Uterus (tissue), 4 donors: Measurements from ENCODE around the gene CHST15. TPM values are rescaled to one million over a fixed set of nuclear protein-coding genes. Genes with fewer than 3 reads are reported as not detected.
A peak's percentile ranks its signal among the peaks of the same experiment; 100 is the strongest.

ENCODE experiments used
- DNase-seq, 2 donors: peaks; one replicate each; pipeline ENCODE4 v3.0.0-alpha.2; 2019 to 2020
- H3K27ac ChIP-seq, 2 donors: fragments of 200-600 bp; sonication (generic); 1 replicate in 1 of 2; 2 replicates in 1 of 2; pipeline ENCODE4 v1.5.1; 2016 to 2018
- H3K27me3 ChIP-seq, 2 donors: fragments of 200-600 bp; sonication (generic); one replicate each; pipeline ENCODE4 v1.5.1; 2018 to 2019; ENCODE audit warnings: control low read depth in 1 of 2
- H3K36me3 ChIP-seq, 2 donors: fragments of 200-600 bp; sonication (generic); one replicate each; pipeline ENCODE4 v1.5.1; 2019; ENCODE audit warnings: control low read depth in 1 of 2
- H3K4me1 ChIP-seq, 2 donors: fragments of 200-600 bp; sonication (generic); one replicate each; pipeline ENCODE4 v1.5.1; 2018 to 2019; ENCODE audit warnings: control low read depth in 1 of 2
- H3K4me3 ChIP-seq, 2 donors: fragments of 200-600 bp; sonication (generic); 1 replicate in 1 of 2; 2 replicates in 1 of 2; pipeline ENCODE4 v1.5.1; 2018 to 2019; ENCODE audit warnings: mild to moderate bottlenecking in 1 of 2
- H3K9me3 ChIP-seq, 2 donors: fragments of 200-600 bp; sonication (generic); one replicate each; pipeline ENCODE4 v1.5.1; 2019; ENCODE audit warnings: control low read depth in 1 of 2
- CTCF ChIP-seq, 4 experiments: fragments of 200-600 bp in 2 of 4; fragments of 450-650 bp in 2 of 4; sonication (generic) in 2 of 4; IDR thresholded peaks; one replicate each; pipeline ENCODE4 v1.5.1; 2016 to 2019; ENCODE audit warnings: antibody characterized with exemption in 4 of 4, mild to moderate bottlenecking in 2 of 4, moderate library complexity in 1 of 4
- POLR2A ChIP-seq, 2 donors: fragments of 450-650 bp; IDR thresholded peaks; one replicate each; pipeline ENCODE4 v1.6.1; 2016; ENCODE audit warnings: antibody characterized with exemption in 2 of 2, mild to moderate bottlenecking in 1 of 2, moderate library complexity in 1 of 2
- intact Hi-C: fragments of 100-400 bp; cut with DNase I; formaldehyde crosslinking; loops from one replicate; pipeline ENCODE4 v1.15.1; 2023; ENCODE audit warnings: low total_unique reads
- total RNA-seq, 4 donors: library from RNA; depleted of rRNA in 3 of 4; stranded (reverse); fragments of >200 nt in 3 of 4; gene quantifications; one replicate each; pipeline versions ENCODE4 v1.1.0 to v1.2.4, GENCODE V29; 2014 to 2023
- donor health status: DM: yes; HTN: yes; CAD: no.

The CHST15 gene
- total RNA-seq, 4 donors from 2014 or later, result 9.7 to 28.5 (median 17.8) TPM

- Histone ChIP-seq H3K9me3 (no peaks in the 10 kb centered on the region), H3K4me3 (no peak overlapping the region), H3K27me3 (no peaks in the 10 kb centered on the region), H3K36me3 (no peaks in the 10 kb centered on the region), H3K4me1 (no peaks in the 10 kb centered on the region), H3K27ac (no peak overlapping the region)
- no peak for DNase-seq
- TF ChIP-seq CTCF (IDR thresholded peaks at IDR 0.05) (no peak), POLR2A (IDR thresholded peaks at IDR 0.05) (no peak)
- intact Hi-C loops, result no loop called here
Observed at GRCh38 chr10:124011464-124011863, 81.9 kb downstream of the CHST15 start.

GRCh38 chr10:124010563-124011131, 82.8 kb downstream of the CHST15 start:
- intact Hi-C loops, result no loop called here
- H3K4me1 ChIP-seq, result no peaks in the 10 kb centered on the region
- H3K27ac ChIP-seq, result no peak overlapping the region
- no peaks in the 10 kb centered on the region for H3K36me3 ChIP-seq
- no peaks in the 10 kb centered on the region for H3K9me3 ChIP-seq
- no peak overlapping the region for H3K4me3 ChIP-seq
- DNase-seq, result peak in 1 of 2 donors; percentile 41
- no peaks in the 10 kb centered on the region for H3K27me3 ChIP-seq
- TF ChIP-seq CTCF (IDR thresholded peaks at IDR 0.05), result no peak

GRCh38 chr10:124010024-124010423, 83.4 kb downstream of the CHST15 start:
- Histone ChIP-seq H3K4me1 (no peaks in the 10 kb centered on the region), H3K9me3 (no peaks in the 10 kb centered on the region), H3K4me3 (no peak overlapping the region), H3K27ac (no peak overlapping the region), H3K27me3 (no peaks in the 10 kb centered on the region), H3K36me3 (no peaks in the 10 kb centered on the region)
- TF ChIP-seq CTCF (IDR thresholded peaks at IDR 0.05) (no peak), POLR2A (IDR thresholded peaks at IDR 0.05) (no peak)
- DNase-seq, result no peak
- intact Hi-C loops, result no loop called here

- Histone ChIP-seq H3K36me3 (no peaks in the 10 kb centered on the region), H3K4me1 (no peaks in the 10 kb centered on the region), H3K27me3 (no peaks in the 10 kb centered on the region), H3K27ac (no peak overlapping the region), H3K9me3 (no peaks in the 10 kb centered on the region), H3K4me3 (no peak overlapping the region)
- DNase-seq, result no peak
- intact Hi-C loops, result no loop called here
- TF ChIP-seq CTCF (IDR thresholded peaks at IDR 0.05), result no peak
- TF ChIP-seq POLR2A (IDR thresholded peaks at IDR 0.05), result no peak
Observed at GRCh38 chr10:124009231-124010015, 84.0 kb downstream of the CHST15 start.

- H3K36me3 ChIP-seq, result no peaks in the 10 kb centered on the region
- H3K27me3 ChIP-seq, result no peaks in the 10 kb centered on the region
- intact Hi-C loops, result no loop called here
- H3K9me3 ChIP-seq, result no peaks in the 10 kb centered on the region
- H3K4me3 ChIP-seq, result no peak overlapping the region
- DNase-seq, result no peak
- H3K27ac ChIP-seq, result no peak overlapping the region
- TF ChIP-seq CTCF (IDR thresholded peaks at IDR 0.05), result no peak
- TF ChIP-seq POLR2A (IDR thresholded peaks at IDR 0.05), result no peak
- H3K4me1 ChIP-seq, result no peaks in the 10 kb centered on the region
Observed at GRCh38 chr10:124008681-124009080, 84.7 kb downstream of the CHST15 start.
